Superior temporal gyrus (tissue), 1 donor: ENCODE results near the gene RGS9BP.
"Not testable (repeated sequence)": the region's sequence is repeated elsewhere in the genome, so short reads cannot be mapped to it uniquely, and the experiment has no call there.

Experiments
- DNase-seq: peaks from one replicate; pipeline ENCODE4 v3.0.0-alpha.2; 2016; ENCODE audit errors: extremely low spot score

The RGS9BP gene, protein sequence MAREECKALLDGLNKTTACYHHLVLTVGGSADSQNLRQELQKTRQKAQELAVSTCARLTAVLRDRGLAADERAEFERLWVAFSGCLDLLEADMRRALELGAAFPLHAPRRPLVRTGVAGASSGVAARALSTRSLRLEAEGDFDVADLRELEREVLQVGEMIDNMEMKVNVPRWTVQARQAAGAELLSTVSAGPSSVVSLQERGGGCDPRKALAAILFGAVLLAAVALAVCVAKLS

DNA sequence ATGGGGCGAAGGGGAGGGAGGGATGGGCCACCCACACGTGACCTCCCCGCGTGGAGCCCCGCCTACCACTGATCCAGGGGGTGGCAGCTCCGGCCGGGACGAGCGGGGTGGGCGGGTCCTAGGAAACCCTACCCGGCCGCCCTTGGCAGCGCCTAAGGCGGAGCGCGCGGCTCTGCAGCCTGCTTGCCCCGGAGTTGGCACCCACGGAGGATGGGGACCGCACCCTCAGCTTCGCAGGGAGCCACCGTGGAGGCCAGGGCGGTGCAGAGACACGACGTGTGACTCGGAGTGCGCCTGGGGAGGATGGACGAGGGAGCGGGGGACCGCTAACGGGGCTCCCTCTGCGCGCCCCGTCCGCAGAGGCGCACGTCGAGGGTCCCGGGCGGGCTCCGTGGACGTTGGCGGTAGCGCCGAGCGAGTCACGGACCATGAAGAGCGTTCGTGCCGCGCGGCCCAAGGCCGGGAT, at the start of gene RGS9BP:
TSS of gene RGS9BP (plus strand) at position 129 of the 466 bp plus-strand sequence. CDS start 416 bp downstream, outside the sequence.
- DNase-seq = peak; percentile 71

DNA sequence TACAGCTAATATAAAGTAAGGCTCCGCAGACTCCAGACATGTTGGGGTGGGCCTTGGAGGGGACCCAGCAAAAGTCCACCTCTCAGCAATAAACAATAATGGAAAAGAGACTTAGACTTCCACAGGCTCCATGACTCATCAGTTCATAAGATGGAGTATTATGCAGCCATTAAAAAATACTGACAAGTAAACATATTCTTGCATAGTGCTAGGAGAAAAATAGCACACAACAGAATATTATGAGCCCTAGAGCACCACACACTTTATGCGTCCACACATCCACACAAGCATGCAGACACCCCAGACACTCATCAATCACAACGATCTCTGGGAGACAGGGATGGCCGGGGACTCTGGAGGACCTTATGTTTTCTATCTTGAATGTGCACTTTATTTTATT, 48.7 kb upstream of the RGS9BP start:
- no peak for DNase-seq

DNA sequence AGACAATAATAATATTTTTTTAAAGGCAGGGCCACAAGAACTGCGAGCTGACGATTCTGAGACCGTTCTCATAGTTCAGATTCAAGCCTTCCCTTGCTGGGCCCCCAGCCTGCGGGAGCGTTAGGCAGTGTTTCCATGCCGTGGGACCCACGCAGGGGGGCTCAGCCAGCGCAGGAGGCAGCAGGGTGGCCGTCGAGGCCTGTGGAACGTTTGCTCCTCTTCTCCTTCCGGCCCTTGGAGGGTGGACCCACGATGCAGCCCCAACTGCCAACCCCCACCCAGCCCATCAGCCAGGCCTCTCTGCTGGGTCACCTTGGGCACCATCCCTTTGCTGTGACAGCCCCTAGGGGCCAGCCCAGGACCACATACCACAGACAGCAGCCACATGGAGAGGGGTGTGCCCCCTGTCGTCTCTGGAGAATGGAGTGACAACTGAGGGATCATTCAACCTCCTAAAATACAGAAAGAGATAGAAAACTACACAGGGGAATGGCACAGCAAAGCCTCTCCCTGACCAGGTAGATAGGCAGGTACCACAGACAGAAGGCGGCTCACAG, 47.9 kb upstream of the RGS9BP start:
- DNase-seq = no peak

DNA sequence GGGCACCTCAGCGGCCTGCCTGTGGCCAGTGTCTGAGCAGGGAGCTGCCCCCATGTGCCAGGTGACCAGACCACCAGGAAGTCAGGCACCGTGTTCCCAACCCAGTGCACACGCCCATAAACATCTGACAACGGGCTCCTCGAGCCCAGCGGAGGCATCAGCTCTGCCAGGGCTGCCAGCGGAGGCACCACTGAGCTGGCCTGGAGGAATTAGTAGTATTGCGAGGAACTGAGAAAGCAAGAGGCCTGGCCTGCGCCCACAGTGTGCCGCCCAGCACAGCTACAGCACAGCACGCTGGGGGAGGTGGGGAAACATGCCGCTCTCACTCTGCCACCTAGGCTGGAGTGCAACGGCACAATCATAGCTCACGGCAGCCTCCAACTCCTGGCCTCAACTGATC, 45.3 kb upstream of the RGS9BP start:
- DNase-seq = no peak

DNA sequence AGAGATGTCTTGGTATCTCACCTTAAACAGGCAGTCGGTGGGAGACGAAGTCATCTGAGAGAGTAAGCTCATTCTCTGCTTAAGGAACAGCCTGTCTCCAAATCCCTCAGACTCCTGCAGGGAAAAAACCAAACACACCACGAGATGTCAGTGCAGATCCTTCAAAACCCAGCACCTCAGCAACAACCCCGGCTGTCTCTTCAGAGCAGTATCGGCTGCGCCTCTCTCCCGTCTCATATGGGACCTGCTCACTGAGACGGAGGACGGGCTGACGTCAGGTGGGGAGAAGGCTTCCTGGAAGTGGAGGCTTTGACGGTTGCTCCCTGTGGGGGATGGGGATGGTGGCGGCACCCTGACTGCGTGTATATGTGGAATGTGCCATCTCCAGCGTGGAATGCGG, 44.3 kb upstream of the RGS9BP start:
- no peak for DNase-seq

DNA sequence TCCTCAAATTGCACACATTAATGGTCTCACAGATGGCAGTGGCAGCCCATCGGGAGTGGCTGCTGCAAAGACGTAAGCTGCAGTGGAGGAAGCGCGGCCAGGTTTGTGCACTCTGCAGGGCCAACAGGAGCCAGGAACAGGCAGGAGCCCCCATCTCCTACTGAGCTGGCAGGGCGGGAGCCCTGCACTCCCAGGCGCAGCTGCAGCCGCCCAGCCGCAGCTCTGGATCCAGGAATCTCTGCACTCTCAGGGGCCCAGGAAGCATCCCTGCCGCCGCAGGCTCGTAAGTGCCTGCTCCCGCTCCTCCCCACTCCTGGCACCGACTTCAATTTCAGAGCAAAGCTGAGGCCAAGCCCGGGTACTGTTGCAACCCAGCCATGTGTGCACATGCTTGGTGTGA, 38.2 kb upstream of the RGS9BP start:
- no peak for DNase-seq

DNA sequence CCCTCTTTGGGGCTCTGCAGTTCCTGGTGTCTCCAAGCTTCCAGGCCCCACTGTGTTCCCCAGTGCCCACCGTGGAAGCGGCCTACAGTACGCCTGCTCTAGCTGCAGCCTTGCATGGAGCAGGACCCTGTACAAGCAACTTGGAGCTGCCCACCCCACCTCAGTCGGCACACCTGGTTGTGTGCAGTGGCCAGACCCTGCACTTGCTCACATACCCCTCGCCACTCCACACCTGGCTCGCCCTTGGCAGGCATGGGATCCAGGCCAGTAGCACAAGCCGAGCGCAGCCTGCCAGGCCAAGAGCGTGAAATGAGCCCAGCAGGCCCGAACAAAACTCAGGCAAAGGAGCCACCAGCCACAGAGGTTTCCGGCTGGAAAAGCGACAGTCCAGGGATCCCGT, 37.0 kb upstream of the RGS9BP start:
- DNase-seq = no peak

DNA sequence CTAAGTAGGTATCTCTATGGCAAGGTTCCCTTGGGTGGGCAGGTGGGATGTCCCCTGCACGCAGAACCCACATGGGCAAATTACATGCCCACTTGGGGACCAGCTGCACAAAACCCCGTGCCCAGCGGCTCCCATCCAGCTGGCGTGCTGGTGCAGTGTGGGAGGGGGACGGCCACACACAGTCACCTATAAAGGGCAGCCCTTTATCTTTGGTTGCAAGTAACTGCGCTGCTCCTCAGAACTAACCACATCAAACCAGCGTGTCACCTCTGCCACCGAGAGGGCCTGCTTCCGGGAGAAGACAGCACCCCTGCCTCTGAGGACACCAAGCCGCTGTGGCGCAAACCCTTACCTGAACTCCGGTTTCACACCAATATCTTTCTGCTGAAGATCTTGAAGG, 32.9 kb upstream of the RGS9BP start:
- DNase-seq = no peak

DNA sequence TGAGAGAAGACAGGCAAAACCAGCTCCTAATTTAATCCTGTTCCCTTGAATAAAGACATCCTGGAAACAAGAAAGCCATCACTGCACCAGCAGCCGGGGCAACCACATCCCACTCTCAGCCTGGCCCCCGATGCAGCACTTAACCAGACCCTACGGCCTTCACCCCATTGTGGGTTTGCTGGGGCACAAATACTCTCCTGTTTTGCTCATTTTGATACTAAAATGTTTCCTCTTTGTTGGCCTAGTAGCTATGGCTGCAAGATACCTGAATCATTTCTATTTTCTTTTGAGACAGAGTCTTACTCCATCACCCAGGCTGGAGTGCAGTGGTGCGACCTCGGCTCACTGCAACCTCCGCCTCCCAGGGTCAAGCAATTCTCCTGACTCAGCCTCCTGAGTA, 29.1 kb upstream of the RGS9BP start:
- no peak for DNase-seq

DNA sequence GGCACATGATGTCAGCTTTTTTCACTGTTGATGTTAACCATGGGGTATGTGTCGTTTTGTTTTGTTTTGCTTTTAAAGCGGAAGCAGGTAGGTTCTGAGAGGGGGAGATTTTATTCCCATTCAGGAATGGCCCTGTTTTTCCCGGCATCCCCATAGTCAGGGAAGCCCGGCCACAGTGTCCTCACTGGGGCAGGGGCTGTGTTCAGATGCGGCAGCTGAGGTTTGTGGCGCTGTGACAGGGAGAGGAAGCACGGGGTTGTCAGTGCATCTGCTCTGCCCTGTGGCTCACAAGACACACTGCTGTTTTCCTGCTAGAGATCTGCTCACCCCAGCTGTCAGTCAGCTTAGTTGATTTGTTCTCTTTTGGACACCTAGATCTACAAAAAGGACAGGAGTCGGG, 28.3 kb upstream of the RGS9BP start:
- DNase-seq = no peak

DNA sequence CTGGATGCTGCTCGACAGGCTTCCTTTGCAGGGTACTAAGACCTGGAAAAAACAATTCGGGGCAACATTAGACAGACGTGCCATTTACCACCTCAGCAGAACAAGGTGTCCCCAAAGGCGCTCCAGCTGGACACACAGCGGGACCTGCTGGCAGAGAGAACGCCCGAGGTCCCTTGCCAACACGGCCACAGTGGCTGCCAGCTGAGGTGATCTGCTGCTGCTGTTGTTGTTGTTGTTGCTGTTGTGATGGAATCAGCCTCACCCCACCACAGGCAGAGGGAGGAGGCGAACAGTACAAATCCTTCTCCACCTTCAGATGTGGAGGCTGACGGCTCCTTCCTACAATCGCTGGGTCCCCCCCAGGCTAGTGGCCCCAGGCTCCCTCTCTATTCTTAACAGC, 25.9 kb upstream of the RGS9BP start:
- DNase-seq = no peak

DNA sequence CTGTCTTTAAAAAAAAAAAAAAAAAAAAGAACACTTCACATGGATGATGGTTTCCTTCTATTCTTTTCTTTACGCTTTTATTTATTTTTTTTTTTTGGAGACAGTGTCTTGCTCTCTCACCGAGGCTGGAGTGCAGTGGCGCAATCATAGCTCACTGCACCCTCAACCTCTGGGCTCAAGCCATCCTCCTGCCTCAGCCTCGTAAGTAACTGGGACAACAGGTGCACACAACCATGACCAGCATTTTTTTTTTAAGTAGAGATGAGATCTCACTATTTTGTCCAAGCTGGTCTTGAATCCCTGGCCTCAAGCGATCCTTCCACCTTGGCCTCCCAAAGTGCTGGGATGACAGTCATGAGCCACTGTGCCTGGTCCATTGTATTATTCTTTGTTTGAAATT, 25.0 kb upstream of the RGS9BP start:
- DNase-seq = no peak

DNA sequence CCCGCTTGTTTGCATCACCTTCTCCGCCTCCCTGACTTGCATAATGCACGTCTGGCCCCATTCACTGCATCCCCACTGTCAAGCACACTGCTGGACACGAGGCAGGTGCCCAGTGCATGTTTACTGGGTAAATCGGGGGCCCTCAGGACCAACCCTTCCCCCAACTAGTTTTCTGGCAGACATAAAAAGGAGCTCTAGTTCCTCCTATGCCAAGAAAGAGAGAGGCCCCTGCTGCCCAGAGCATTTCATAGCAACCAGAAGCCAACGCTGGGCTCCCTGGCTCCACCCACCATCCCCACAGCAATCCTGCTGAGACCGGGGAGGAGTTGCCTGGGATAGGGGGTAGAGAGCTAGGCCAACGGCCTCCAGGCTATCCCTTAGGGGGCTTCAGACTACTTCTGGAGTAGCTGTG, 23.9 kb upstream of the RGS9BP start:
- no peak for DNase-seq

DNA sequence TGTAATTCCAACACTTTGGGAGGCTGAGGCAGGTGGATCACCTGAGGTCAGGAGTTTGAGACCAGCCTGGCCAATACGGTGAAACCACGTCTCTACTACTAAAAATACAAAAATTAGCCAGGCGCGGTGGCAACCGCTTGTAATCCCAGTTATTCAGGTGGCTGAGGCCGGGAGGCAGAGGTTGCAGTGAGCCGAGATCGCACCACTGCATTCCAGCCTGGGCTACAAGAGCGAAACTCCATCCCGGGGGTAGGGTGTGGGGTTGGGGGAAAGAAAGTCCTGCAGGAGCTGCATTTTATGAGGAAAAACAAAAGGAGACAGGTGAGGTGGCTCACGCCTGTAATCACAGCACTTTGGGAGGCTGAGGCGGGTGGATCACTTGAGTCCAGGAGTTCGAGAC, 23.3 kb upstream of the RGS9BP start:
- not testable (repeated sequence) for DNase-seq

DNA sequence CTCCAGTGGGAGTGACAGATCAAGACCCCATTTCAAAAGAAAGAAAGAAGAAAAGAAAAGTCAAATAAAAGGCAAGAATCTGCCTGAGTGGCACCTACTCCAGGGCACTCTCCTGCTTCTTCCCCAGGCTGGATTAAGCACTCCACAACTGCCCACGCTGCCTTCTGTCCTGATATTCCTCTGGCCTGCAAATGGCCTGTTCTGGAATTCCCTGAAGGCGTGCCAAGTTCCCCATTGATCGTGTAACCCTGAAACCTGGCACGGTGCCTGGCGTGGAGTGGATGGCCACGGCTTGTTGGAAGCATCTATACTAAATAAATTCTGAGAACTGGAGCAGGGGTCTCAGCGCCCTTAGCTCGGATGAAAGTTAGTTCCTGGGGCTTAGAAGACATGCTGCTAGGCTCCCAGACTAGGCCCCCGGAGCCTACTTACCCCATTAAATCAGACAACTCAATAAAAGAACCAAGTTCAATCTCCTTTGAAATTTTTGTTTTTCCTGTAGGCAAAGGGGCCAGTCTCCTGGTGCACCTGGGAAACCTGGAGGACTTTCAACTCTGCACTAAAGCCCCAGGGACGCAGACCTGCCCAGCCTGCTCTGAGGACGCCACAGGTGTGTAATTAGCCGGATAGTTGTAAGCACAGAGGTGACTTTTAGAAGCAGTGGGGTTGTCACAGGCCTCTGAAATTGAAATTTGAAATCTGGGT, 22.6 kb upstream of the RGS9BP start:
- no peak for DNase-seq

DNA sequence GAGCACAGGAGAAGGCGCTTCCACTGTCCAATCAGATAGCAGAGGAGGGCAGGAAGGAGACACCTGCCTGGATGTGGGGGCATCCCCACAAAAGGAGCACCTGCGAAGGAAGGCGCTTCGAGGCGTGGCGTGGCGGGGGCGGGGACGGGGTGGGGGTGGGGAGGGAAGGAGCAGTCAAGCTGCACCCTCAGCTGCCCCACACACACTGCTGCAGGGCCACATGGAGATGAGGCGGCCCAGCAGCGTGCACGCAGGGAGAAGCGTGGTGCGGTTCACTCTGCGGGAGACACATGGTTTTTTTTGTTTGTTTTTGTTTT, 22.1 kb upstream of the RGS9BP start:
- no peak for DNase-seq

DNA sequence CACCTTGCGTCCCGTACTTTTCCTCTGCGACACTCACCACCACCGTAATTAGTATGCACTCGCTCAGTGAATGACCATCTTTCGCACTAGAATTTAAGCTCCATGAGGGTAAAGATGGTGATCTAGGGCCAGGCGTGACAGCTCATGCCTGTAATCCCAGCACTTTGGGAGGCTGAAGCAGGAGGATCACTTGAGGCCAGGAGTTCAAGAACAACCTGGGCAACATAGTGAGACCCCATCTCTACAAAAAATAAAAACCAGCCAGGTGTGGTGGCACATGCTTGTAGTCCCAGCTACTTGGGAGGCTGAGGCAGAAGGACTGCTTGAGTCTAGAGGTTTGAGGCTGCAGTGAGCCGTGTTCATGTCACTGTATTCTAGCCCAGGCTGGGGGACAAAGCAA, 19.3 kb upstream of the RGS9BP start:
- DNase-seq = not testable (repeated sequence)

DNA sequence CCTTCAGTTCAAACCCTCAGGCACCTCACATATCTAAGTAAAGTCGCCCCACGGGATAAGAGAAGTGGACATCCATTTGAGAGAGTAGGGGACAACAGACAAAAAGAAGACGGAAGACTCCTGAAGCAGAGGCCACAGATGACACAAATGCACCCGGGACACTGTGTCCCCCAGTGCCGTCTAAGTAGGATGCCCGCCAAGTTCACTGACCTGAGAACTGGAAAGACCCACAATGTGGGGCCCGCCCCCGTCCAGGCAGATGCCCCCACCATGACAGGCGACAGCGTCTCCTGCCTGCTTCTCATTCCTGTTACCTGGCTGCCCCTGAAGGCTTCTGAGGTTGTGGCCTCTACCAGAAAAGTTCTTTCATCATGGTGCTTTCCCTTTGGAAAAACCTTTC, 17.6 kb upstream of the RGS9BP start:
- no peak for DNase-seq

DNA sequence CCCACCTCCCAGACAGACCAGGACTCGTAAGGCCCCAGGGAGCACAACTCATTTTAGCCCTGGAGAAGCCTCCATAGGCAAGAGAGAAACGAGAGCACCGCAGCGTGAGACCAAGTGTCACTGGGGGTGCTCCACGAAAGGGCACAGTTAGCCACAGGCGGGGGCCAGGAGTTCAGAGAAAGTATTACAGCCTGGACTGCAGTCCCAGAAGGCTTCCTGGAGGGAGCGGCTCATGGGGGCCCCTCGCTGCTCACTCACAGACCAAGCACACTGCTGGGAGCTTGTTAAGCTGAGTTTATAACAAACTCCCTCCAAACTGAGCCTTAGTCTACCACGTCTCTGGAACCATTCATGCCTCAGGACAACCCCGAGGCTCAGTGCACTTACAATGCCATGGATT, 17.1 kb upstream of the RGS9BP start:
- no peak for DNase-seq

DNA sequence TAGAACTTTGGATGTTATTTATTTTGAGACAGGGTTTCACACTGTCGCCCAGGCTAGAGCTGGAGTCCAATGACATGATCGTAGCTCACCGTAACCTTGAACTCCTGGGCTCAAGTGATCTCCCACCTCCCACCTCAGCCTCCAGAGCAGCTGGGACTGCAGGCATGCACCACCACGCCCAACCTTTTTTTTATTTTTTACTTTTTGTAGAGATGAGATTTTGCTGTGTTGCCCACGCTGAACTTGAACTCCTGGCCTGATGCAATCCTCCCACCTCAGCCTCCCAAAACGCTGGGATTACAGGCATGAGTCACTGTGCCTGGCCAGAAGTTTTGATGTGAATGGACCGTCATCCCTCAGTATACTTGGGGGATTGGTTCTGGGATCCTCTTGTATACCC, 14.3 kb upstream of the RGS9BP start:
- DNase-seq = no peak

DNA sequence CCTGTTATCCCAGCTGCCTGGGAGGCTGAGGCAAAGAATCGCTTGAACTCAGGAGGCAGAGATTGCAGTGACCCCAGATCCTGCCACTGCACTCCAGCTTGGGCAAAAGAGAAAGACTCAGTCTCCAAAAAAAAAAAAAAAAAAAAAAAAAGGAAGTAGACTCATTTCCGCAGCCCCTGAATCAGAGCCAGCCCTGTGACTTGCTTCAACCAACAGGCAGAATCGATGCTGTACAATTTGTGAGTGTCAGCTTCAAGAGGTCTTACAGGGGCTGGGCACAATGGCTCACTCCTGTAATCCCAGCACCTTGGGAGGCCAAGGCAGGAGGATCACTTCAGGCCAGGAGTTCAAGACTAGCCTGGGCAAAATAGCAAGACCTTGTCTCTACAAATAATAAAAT, 13.5 kb upstream of the RGS9BP start:
- DNase-seq = no peak

DNA sequence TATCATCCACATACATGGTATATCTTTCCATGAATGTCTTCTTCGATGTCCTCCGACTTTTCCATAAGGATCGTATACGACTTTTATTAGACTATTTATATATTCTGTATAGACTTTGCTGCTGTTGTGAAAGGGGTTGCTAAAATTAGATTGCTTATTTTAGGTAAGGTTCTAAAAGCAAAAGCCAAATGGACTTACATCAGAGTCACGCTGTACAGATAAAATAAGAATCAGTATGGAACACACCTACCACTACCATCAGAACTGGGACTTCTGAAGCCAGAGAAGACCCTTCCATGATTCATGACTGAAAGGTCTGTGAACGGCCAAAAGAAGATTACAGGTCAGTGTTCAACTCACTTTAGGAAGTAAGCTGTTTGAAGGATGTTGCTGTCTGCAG, 9.6 kb upstream of the RGS9BP start:
- no peak for DNase-seq

DNA sequence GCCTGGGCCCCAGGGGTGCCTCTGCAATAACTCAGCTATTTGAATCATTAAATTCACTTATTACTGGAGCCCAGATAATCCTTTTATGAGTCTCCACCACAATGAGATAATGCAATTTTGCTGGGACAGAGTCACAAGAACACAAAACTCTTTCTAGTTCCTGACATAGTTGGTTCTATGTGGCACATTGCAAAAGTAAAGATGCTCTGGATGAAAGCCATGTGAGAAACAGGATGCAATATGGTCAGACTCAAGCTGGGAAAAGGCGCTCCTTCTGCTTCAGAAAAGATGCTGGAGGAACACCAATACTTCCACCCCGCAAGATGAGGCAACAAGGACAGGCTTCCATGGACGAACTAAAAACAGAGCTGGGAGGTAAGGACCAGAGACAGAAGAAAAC, 6.3 kb upstream of the RGS9BP start:
- DNase-seq = peak; percentile 51
